Neutrophil (primary cell): ENCODE measurements around the gene ST3GAL3.

ENCODE experiments used
- H3K27ac ChIP-seq: fragments of 200-600 bp; sonication (generic); 2 replicates; pipeline ENCODE4 v1.5.1; 2016; ENCODE audit warnings: mild to moderate bottlenecking, moderate library complexity
- H3K27me3 ChIP-seq: fragments of 200-600 bp; sonication (generic); 2 replicates; pipeline ENCODE4 v1.6.0; 2016; ENCODE audit warnings: mild to moderate bottlenecking
- H3K36me3 ChIP-seq: fragments of 200-600 bp; sonication (generic); 2 replicates; pipeline ENCODE4 v1.5.1; 2017
- H3K4me1 ChIP-seq, 2 experiments: fragments of 200-600 bp in 1 of 2; sonication (generic) in 1 of 2; 1 replicate in 1 of 2; 2 replicates in 1 of 2; pipeline versions ENCODE4 v1.5.1 to v1.6.1; 2013 to 2016; ENCODE audit warnings: low read depth in 1 of 2, low read length in 1 of 2, mild to moderate bottlenecking in 1 of 2, moderate library complexity in 1 of 2; ENCODE audit not compliant: control insufficient read depth in 1 of 2, insufficient read depth in 1 of 2
- H3K4me3 ChIP-seq, 2 experiments: fragments of 200-600 bp in 1 of 2; sonication (generic) in 1 of 2; 1 replicate in 1 of 2; 2 replicates in 1 of 2; pipeline ENCODE4 v1.5.1; 2013 to 2016; ENCODE audit warnings: low read depth in 1 of 2, low read length in 1 of 2, mild to moderate bottlenecking in 1 of 2, moderate library complexity in 1 of 2
- H3K9me3 ChIP-seq: fragments of 200-600 bp; sonication (generic); 2 replicates; pipeline ENCODE4 v1.5.1; 2016
- TF ChIP-seq, protein P1 (sequence below): fragments of 200-600 bp; sonication (generic); IDR thresholded peaks from 2 replicates; pipeline ENCODE4 v1.5.1; 2016; ENCODE audit warnings: antibody characterized with exemption

Gene ST3GAL3

DNA sequence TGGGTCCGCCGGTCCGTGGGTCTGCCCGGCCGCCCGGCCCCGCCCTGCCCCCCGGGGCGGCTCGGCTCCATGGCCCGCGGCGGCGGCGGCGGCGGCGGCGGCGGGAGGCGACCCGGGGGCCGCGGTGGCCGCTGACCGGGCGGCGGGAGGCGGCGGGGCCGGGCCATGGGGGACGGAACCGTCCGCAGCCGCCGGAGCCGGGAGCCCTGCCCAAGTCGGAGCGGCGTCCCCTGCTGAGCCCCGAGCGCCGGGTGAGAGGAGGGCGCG is 271.9 kb downstream of the ST3GAL3 start:
- H3K4me1 ChIP-seq = peaks cover 80 to 83% of the 10 kb centered on the region in 2 experiments
- no peak overlapping the region for H3K27ac ChIP-seq

DNA sequence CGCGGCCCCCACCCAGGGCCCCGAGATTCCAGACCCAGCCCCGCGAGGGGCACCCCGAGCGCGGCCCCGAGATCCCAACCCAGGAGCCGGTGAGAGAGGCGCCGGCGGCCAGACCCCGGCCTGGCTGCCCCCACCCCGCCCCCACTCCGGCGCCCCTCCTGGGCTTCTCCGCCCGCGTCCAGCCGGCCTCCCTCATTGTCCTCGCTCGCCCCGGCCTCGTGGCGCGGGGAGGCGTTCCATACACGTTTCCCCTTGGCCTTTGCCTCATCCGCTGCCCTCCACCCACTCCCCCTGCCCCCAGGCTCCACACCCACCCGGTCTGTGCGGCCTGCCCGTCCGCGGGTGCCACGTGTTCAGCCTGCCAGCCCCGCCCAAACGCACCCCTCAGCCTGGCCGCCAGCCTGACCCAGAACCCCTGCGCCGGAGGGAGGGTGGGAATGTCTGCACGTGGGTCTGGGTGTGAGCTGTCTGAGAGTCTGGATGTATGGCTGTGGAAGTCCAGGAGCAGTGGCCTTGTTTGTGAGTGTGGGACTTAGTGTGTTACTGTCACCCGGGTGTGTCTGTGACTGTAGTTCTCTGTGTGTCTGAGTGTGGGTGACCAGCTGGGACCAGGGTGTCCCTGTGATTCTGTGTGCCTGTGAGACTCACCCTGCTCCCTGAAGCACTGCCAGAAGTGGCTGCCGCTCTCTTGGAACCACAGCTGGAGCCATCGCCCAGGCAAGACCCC is 272.4 kb downstream of the ST3GAL3 start:
- peaks cover 76 to 79% of the 10 kb centered on the region in 2 experiments for H3K4me1 ChIP-seq
- TF ChIP-seq, protein P1, sequence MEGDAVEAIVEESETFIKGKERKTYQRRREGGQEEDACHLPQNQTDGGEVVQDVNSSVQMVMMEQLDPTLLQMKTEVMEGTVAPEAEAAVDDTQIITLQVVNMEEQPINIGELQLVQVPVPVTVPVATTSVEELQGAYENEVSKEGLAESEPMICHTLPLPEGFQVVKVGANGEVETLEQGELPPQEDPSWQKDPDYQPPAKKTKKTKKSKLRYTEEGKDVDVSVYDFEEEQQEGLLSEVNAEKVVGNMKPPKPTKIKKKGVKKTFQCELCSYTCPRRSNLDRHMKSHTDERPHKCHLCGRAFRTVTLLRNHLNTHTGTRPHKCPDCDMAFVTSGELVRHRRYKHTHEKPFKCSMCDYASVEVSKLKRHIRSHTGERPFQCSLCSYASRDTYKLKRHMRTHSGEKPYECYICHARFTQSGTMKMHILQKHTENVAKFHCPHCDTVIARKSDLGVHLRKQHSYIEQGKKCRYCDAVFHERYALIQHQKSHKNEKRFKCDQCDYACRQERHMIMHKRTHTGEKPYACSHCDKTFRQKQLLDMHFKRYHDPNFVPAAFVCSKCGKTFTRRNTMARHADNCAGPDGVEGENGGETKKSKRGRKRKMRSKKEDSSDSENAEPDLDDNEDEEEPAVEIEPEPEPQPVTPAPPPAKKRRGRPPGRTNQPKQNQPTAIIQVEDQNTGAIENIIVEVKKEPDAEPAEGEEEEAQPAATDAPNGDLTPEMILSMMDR = no peak
- no peaks in the 10 kb centered on the region for H3K9me3 ChIP-seq
- peak overlapping the region; percentile 26 to 64 for H3K4me3 ChIP-seq
- peaks cover 13% of the 10 kb centered on the region for H3K27me3 ChIP-seq
- H3K27ac ChIP-seq = no peak overlapping the region
- peaks cover 30% of the 10 kb centered on the region for H3K36me3 ChIP-seq

More for the DNA sequence above, 271.9 kb downstream of the ST3GAL3 start:
- Histone ChIP-seq H3K4me3 (peak overlapping the region; percentile 26 to 64), H3K9me3 (no peaks in the 10 kb centered on the region), H3K36me3 (peaks cover 30% of the 10 kb centered on the region), H3K27me3 (peaks cover 13% of the 10 kb centered on the region)
- TF ChIP-seq, protein P1 = no peak

DNA sequence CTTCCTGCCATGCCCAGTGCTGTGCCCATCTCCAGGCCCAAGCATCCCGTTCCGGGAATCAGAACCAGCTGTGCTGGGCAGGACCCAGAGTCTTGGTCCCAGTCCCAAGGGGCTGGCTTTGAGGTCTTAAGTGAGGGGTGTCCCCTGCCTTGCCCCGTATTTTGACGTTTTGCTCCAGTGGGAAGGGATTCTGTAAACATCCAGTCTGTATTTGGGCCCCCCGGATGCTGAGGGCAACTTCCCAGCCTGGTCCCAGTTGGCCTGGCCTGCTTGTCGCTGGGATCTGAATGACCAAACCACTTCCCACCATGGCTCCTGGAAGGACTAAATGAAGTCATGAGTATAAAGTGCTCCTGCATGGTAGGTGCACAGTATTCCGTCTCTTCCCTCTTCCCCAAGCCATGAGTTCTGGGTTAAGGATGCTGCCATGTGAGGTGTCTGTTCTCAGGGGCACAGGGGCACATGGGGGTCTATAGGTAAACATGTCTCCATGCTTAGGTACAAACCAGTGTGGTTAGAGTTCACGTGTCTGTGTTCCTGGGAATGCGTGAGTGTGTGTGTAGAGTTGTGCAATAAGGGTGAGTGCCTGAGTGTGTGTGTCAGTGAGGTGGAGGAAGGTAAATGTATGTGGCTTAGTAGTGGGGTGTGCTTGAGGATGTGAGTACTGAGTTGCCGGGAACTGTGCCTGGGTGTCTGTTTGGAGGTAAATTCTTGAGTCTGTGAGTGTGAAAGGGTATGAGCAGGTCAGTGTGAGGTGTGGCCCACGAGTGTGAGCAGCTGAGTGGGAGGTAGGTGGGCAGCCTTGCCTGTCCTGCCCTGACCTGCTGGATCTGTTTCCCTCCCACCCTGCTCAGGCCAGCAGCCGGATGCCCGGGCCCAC is 273.2 kb downstream of the ST3GAL3 start:
- H3K27me3 ChIP-seq = peaks cover 13% of the 10 kb centered on the region
- peak overlapping the region; percentile 2 for H3K27ac ChIP-seq
- peaks cover 76 to 78% of the 10 kb centered on the region in 2 experiments for H3K4me1 ChIP-seq
- peaks cover 30% of the 10 kb centered on the region for H3K36me3 ChIP-seq
- peak overlapping the region in 1 of 2 experiments; percentile 64 for H3K4me3 ChIP-seq
- TF ChIP-seq, protein P1 = no peak
- no peaks in the 10 kb centered on the region for H3K9me3 ChIP-seq
